ENCODE measurements around the gene RGS16. TPM values are rescaled to one million over a fixed set of nuclear protein-coding genes. Genes with fewer than 3 reads are reported as not detected.

Gene RGS16
- total RNA-seq, 1 donor from 2014 or later = 12.0 TPM

- Histone ChIP-seq H3K9me3 (no peaks in the 10 kb centered on the region), H3K36me3 (peaks cover 19% of the 10 kb centered on the region), H3K27ac (no peak overlapping the region), H3K4me3 (no peak overlapping the region), H3K27me3 (no peaks in the 10 kb centered on the region), H3K4me1 (peaks cover 35% of the 10 kb centered on the region)
- no peak for ATAC-seq
- DNase-seq = no peak
- no peak for TF ChIP-seq CTCF (IDR thresholded peaks at IDR 0.05)
- intact Hi-C loops (cut with DNase I) = loop anchor here (2.0 kb wide), 1 partner anchor 182 kb away; no protein-coding TSS in a partner anchor
Observed at GRCh38 chr1:182600745-182601415, 3.3 kb downstream of the RGS16 start.

DNA sequence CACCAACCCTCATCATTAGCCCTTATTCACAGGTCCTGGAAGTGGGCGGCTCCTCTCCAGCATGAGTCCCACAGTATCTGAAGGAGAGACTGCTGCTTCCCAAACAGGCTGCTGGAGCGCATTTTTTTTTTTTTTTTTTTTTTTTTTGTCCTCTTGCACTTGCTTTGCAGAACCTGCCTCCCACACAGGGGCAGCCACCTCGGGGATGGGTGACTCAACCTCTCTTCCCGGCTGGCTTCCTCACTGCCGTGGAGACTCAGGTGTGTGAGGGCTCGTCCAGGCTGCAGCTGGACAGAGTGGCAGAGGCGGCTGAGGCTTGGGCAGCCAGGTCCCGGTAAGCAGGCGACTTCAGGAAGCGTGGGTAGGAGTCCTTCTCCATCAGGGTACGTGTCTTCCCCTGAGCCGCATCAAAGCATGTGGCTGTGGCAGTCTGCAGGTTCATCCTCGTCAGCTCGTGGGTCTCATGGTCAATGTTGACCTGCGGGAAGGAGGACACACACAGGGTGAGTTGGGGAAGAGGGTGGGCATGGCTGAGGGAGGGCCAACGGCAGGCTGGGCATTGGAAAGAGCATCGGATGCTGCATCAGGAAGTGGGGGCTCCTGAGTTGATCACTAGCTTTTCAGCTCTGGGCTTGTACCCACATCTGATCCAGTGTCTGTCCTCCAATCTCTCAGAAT, 4.0 kb downstream of the RGS16 start:
- Histone ChIP-seq H3K27ac (no peak overlapping the region), H3K27me3 (no peaks in the 10 kb centered on the region), H3K36me3 (peaks cover 19% of the 10 kb centered on the region), H3K4me3 (no peak overlapping the region), H3K4me1 (peaks cover 35% of the 10 kb centered on the region), H3K9me3 (no peaks in the 10 kb centered on the region)
- DNase-seq (no peak), ATAC-seq (no peak)
- TF ChIP-seq CTCF (IDR thresholded peaks at IDR 0.05) = no peak
- intact Hi-C loops (cut with DNase I) = loop anchor here (2.0 kb wide), 1 partner anchor 183 kb away; no protein-coding TSS in a partner anchor

- intact Hi-C loops (cut with DNase I) = no loop called here
- H3K27ac ChIP-seq = no peak overlapping the region
- peaks cover 31% of the 10 kb centered on the region for H3K4me1 ChIP-seq
Observed at GRCh38 chr1:182599339-182599738, 4.8 kb downstream of the RGS16 start.

GRCh38 chr1:182598296-182598695, 5.9 kb downstream of the RGS16 start:
- Histone ChIP-seq H3K9me3 (no peaks in the 10 kb centered on the region), H3K4me3 (no peak overlapping the region), H3K27me3 (no peaks in the 10 kb centered on the region), H3K27ac (no peak overlapping the region), H3K4me1 (peaks cover 24% of the 10 kb centered on the region), H3K36me3 (peaks cover 19% of the 10 kb centered on the region)
- DNase-seq = no peak
- intact Hi-C loops (cut with DNase I) = no loop called here
- no peak for TF ChIP-seq CTCF (IDR thresholded peaks at IDR 0.05)
- no peak for ATAC-seq

More at GRCh38 chr1:182599339-182599738, 4.8 kb downstream of the RGS16 start:
- H3K36me3 ChIP-seq = peaks cover 19% of the 10 kb centered on the region
- no peaks in the 10 kb centered on the region for H3K9me3 ChIP-seq
- H3K27me3 ChIP-seq = no peaks in the 10 kb centered on the region
- no peak for ATAC-seq
- no peak for DNase-seq
- no peak overlapping the region for H3K4me3 ChIP-seq
- TF ChIP-seq CTCF (IDR thresholded peaks at IDR 0.05) = peak; percentile 31

GRCh38 chr1:182596934-182597333, 7.3 kb downstream of the RGS16 start:
- H3K36me3 ChIP-seq = peaks cover 16% of the 10 kb centered on the region
- no peak overlapping the region for H3K4me3 ChIP-seq
- H3K27ac ChIP-seq = no peak overlapping the region
- H3K9me3 ChIP-seq = no peaks in the 10 kb centered on the region
- H3K4me1 ChIP-seq = peaks cover 19% of the 10 kb centered on the region
- DNase-seq = no peak
- no peak for ATAC-seq
- intact Hi-C loops (cut with DNase I) = no loop called here
- no peak for TF ChIP-seq CTCF (IDR thresholded peaks at IDR 0.05)
- no peaks in the 10 kb centered on the region for H3K27me3 ChIP-seq
